ENCODE measurements around the gene NUDT3.
A peak's percentile ranks its signal among the peaks of the same experiment; 100 is the strongest.
"Not testable (repeated sequence)": the region's sequence is repeated elsewhere in the genome, so short reads cannot be mapped to it uniquely, and the experiment has no call there.

The NUDT3 gene

GRCh38 chr6:34353530-34353929 is 38.9 kb downstream of the NUDT3 start:
- intact Hi-C loops (cut with DNase I); DNase-seq: not testable (repeated sequence)

GRCh38 chr6:34352305-34352937 is 40.0 kb downstream of the NUDT3 start:
- DNase-seq: no peak

DNA sequence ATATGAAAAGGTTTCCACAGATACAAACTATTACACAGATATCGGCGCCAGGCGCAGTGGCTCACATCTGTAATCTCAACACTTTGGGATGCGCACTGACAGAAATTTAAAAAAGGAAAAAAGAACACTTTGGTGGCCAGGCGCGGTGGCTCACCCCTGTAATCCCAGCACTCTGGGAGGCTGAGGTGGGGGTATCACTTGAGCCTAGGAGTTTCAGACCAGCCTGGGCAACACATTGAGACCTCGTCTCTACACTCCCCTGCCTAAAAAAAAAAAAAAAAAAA is 41.6 kb downstream of the NUDT3 start:
- DNase-seq: peak in 1 of 42 donors; percentile 24
- intact Hi-C loops (cut with DNase I): no loop called here

More at GRCh38 chr6:34352305-34352937, 40.0 kb downstream of the NUDT3 start:
- intact Hi-C loops (cut with DNase I): no loop called here

DNA sequence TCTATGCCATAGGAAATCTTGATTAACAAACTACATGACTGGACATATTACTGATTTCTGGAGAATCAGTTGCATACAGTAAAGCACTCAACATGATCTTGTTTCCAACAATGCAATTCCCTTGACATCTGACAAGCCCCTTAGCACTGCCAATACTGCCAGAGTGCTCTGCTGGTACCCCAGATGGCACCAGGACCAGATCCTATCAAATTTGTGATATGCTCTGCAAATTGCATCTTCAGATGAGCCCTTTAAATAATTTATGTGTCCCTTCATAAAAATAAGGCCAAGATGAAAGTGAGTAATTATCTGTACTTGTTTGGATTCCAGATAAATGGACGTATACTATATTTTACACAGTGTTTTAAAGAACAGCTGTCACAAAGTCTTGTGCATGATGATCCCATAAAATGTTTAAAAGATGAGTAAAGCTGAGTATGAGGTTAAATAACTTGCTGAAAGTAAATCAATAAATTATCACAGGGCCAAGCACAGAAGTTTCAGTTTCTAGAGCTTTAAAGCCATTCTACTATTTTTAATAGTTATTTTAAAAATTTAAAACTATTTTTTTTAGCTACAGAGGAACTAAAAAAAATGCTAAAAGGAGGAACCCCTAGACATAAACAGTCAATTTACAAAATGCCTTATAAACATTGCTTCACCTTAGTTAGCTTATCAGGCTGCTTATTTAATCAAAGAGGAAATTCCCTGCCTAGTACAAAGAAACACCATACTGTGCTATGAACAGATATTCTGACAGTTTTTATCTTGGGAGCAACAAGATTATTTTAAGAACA is 42.1 kb downstream of the NUDT3 start:
- intact Hi-C loops (cut with DNase I): no loop called here
- no peak for DNase-seq

GRCh38 chr6:34349211-34349610 is 43.3 kb downstream of the NUDT3 start:
- intact Hi-C loops (cut with DNase I): no loop called here
- peak in 32 of 42 donors; percentile 21 to 88 (median 62) for DNase-seq

DNA sequence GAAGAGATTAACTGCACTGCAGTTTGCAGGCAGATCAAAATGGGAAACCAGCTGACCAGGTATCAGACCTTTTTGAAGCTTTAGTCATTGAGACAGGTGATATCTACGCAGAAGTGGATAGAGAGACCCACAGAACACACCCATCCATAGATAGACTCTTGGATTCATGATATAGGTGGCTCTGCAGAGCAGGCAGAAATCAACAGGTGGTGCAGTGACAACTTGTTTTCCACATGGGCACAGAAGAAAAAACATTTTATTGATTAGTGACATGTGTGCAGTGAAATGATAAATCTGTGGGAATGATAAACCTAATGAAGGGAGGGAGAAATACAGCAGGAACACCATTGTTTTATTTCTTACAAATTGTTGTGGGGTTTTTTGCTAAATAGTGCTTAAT is 45.2 kb downstream of the NUDT3 start:
- intact Hi-C loops (cut with DNase I): no loop called here
- DNase-seq: no peak

GRCh38 chr6:34346175-34347119 is 46.0 kb downstream of the NUDT3 start:
- no peak for DNase-seq
- intact Hi-C loops (cut with DNase I): no loop called here

- DNase-seq: no peak
- intact Hi-C loops (cut with DNase I): no loop called here
Measured at GRCh38 chr6:34343806-34344205, 48.7 kb downstream of the NUDT3 start.

DNA sequence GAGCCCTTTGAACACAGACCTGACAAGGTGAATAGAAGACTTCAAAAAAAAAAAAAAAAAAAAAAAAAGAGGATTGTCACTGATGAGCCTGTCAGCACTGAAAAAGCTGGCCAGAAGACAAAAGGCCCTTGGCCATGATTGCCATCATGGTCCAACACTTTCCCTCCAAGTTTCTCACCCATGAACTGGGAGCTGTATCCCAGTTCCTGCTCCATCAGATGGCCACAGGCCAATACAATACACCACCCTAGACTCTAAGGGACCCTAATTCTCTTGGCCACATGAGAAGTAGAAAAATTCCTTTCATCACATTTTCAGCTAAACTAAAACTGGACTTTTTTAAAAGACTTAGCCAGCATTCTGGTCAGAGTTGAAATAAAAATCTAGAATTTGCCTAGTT is 50.2 kb downstream of the NUDT3 start:
- DNase-seq: no peak
- intact Hi-C loops (cut with DNase I): no loop called here

DNA sequence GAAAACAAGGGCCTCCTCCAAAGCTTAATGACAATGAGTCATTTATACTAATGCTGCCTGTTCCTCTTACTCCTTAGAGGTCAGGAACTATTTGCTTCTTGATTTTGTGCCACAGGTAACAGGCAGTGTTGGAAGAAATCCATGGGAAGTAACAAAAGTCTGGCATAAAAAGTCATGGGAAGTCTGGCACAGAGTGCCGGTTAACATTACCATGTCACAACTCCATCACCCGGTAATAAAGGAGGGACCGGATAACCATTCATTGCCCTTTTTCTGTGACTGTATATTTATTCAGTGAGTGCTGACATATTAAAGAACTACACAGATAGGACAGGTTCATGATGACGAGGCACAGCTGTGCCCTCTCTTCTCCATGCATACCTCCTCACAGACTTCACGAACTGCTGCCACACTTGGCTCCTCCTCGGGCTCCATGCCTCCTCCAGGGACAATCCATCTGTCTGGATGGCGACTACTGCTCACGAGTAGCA is 50.9 kb downstream of the NUDT3 start:
- DNase-seq: no peak
- intact Hi-C loops (cut with DNase I): no loop called here

- no peak for DNase-seq
- intact Hi-C loops (cut with DNase I): no loop called here
Measured at GRCh38 chr6:34340906-34341480, 51.5 kb downstream of the NUDT3 start.

DNA sequence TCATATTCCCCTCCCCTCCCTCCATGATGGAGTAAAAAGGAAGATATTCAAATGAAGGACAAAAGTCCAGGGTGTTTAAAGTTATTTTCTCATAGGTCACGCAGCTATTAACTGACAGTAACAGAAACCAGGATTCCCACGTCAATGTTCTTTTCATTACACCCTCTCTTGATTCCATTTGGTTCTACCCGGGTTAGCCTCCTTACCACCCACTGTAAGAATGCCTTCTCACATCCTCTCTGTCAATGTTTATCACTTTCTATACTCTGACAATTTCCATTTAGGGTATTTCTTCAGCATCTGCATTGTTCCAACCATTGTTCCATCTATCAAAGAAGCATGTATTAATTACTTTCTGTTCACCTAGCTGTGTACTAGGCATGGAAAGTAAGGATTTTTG is 52.1 kb downstream of the NUDT3 start:
- intact Hi-C loops (cut with DNase I): no loop called here
- DNase-seq: no peak

GRCh38 chr6:34339971-34340370 is 52.5 kb downstream of the NUDT3 start:
- no peak for DNase-seq
- intact Hi-C loops (cut with DNase I): no loop called here

DNA sequence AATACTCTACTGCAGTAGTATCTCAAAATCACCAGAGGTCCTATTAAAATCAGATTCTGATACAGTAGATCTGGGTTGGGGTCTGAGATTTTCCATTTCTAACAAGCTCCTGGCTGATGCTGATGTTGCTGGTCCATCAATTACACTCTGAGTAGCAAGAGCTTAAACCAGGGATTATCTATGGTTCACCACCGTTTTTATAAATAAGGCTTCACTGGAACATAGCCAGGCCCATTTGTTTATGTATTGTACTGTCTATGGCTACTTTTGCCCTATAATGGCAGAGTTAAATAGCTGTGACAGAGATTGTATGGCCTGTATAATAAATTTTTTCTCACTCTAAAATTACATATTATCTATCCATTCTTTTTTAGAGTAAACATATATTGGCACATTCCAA is 53.0 kb downstream of the NUDT3 start:
- no peak for DNase-seq
- intact Hi-C loops (cut with DNase I): no loop called here

- intact Hi-C loops (cut with DNase I): no loop called here
Measured at GRCh38 chr6:34338811-34339210, 53.7 kb downstream of the NUDT3 start.

GRCh38 chr6:34338377-34338776 is 54.1 kb downstream of the NUDT3 start:
- intact Hi-C loops (cut with DNase I): no loop called here

More at GRCh38 chr6:34338811-34339210, 53.7 kb downstream of the NUDT3 start:
- no peak for DNase-seq

DNA sequence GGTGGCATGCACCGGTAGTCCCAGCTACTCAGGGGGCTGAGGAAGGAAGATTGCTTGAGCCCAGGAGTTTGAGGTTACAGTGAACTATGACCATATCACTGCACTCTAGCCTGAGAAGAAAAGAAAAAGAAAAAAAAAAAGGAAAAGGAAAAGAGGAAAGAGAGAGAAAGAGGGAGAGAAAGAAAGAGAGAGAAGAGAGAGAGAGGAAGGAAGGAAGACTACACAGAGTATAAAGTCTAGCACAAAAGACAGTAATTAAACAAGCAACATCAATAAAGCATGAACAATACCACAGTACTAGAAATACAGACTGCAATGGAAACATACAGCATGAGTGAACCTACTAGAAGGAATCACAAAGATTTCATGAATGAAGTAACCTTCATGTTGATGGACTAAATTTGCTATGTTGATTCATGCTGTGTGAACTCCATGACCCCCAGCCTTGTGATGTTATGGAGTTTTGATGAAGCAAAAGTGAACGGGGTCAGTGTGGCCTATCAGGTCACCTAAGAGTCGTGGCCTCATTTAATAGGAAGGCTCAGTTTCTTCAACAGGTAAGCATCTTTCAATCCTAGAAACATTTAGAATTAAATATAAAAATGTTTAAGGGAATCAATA is 57.6 kb downstream of the NUDT3 start:
- intact Hi-C loops (cut with DNase I): no loop called here
- no peak for DNase-seq

More at GRCh38 chr6:34338377-34338776, 54.1 kb downstream of the NUDT3 start:
- DNase-seq: no peak

GRCh38 chr6:34333858-34334257 is 58.6 kb downstream of the NUDT3 start:
- intact Hi-C loops (cut with DNase I): no loop called here
- DNase-seq: no peak
